T-helper 9 cell (primary cell): ENCODE data around the gene FADS6.

Experiments
- DNase-seq: peaks from one replicate; pipeline ENCODE4 v3.0.0-alpha.2; 2020
- total RNA-seq, 2 donors: gene quantifications; one replicate each; lab custom pipeline; 2026; lab: John Stamatoyannopoulos, UW

Gene FADS6, protein sequence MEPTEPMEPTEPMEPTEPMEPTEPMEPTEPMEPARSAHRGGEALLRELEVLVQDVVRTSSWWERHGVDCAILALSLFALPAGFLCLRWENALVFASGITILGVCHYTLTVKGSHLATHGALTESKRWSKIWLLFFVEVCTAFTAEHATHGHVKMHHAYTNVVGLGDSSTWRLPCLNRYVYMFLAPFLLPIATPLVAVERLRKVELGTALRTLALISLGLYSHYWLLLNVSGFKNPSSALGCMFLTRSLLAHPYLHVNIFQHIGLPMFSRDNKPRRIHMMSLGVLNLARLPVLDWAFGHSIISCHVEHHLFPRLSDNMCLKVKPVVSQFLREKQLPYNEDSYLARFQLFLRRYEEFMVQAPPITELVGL
- 0 reads per million in 2 donors for total RNA-seq

DNA sequence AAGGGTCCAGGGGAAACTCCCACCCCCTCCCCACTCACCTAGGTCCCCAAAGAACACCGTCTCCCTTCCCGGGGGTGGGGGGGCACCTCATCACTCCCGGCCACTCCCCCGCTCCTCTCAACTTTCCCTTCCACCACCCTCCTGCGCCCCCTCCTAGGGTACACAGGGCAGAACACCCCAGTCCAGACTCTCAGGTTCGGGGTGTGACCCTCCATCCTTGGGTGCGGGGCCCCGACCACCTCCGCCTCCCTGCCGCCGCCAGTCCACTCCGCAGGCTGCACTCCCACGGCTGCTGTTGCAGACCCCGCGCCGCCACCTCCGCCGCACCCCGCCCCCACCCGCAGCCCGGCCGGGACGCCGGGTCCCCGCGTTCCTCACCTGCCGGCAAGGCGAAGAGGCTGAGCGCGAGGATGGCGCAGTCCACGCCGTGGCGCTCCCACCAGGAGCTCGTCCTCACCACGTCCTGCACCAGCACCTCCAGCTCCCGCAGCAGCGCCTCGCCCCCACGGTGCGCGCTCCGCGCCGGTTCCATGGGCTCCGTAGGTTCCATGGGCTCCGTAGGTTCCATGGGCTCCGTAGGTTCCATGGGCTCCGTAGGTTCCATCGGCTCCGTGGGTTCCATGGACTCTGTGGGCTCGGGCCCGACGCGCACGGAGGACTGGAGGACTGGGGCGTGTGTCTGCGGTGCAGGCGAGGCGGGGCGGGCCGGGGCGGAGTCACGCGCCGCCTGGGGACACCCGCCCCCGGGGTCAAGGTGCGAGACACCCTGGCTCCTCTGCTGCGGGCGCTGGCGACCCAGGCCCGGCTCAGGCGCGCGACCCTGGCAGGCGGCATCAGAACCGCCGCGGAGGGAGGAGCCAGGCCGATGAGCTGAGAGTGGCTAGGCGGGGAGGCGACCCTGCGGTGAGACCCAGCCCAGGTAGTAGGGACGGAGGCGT, at the start of gene FADS6:
Gene FADS6 (minus strand): TSS at position 660 of the 938 bp plus-strand sequence. CDS start 38 bp downstream, at position 622.
- DNase-seq: no peak

- no peak for DNase-seq
These were observed 47.8 kb upstream of the FADS6 start for GRCh38 chr17:74941128-74941725.

GRCh38 chr17:74939534-74939933, 46.1 kb upstream of the FADS6 start:
- no peak for DNase-seq

GRCh38 chr17:74938194-74938950, 44.9 kb upstream of the FADS6 start:
- no peak for DNase-seq

- DNase-seq: no peak
These were observed 43.9 kb upstream of the FADS6 start for GRCh38 chr17:74937064-74938051.

DNA sequence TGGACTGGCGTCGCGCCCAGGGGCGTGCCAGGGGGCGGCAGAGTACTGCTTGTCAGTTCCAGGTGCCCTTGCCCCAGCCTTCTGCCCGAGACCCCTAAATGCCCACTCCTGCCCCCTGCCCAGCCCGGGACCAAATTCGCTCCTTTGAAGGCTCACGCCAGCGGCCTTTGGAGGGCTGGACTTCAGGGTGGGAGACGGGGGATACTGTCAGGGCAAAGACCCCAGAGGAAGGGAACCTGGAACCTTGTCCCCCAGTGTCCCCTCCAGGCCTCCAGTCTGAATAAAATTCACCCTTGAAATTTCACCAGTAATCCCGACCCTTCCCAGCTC, 43.0 kb upstream of the FADS6 start:
- no peak for DNase-seq

DNA sequence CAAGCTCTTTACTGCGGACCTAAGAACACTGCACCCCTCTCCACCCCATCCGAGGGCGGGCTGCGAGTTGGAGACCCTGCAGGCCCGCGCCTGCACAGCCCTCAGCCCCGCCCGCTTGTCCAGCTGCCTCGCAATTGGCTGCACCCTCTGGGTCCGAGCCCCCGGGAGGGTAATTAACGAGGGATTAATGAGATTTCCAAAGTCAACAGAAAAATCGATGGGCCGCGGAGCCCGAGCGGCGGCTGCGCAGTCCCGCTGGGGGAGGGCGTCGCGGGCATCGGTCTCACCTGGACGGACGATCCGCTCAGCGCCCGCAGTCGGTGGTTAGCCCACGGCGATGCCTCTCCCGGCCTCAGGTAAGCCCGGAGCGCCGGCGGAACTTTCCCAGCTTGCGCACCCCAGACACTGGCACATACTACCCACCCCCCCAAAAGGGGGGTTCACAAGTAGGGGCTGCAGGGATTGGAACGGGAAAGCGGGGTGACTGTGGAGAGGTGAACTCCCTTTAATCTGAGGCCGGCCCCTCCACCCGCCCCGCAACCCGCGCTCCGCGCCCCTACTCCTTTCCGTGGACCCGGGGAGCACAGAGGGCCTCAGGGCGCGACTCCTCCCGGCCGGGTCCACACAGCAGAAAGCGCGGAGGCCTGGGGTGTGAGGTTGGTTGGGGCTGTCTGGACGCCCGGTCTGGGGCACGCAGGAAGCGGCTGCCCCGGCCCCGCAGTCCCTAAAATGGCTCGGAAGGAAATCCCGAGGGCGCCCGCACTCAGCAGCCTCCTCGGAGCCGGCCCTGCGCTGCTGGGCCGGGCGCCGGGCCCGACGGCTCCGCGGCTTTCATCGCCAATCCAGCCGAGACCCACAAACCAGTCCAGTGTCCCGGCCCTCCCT, 42.4 kb upstream of the FADS6 start, which contains the start of gene OTOP3:
Gene OTOP3 (plus strand): TSS at position 314 of the 885 bp plus-strand sequence. CDS start 24 bp downstream, at position 338.
- DNase-seq: no peak

DNA sequence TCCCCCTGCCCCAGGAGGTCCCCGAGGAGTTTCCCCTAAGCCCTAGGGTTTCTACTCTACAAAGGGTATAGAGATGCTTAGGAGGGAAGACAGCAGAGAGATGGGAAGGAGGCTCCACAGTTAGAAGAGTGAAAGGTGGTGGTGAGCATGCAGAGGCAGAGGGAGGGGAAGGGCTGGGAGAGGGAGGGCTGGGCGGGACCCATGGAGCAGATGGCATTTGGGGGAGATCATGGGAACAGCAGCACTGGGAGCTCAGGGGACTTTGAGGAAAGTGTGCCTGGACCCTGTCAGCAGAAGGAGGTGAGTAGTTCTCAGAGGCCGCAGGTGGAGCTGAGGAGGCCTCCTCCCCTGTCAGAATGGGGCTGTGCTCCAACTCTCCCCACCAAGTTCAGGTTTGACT, 41.6 kb upstream of the FADS6 start:
- DNase-seq: no peak

GRCh38 chr17:74930535-74931036, 37.2 kb upstream of the FADS6 start:
- DNase-seq: no peak

DNA sequence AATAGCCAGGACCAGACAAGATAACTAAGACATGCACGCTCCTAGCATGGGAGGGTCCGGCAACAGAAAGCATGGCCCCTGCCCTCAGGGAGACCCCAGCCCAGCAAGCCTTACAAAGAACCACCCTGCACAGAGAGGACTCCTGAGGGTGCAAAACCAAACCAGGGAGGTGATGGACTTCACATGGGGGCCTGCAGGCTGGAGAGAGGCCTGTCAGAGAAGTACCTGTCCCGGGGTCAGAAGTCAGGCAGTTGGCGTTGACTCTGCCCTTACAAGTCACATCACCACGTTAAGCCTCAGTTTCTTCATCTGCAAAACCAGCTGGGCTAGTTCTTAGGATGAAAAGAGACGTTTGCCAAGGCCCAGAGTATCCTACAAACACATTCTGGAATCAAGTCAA, 35.4 kb upstream of the FADS6 start:
- DNase-seq: no peak

DNA sequence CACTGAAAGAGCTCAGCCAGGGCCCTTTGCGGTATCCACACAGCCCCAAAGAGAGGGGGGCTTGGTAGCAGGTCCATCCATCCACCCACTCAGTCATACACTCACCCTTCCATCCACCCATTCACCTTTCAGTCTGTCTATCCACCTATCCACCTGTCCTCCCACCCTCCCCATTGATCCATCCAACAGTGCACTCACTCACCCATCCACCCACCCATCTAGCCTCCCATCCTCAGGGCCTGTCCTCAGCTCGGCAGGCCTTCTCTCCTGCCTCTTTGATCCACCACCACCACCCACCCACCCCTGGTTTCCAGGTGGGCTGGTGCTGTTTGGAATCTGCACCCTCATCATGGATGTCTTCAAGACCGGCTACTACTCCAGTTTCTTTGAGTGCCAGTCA, 31.8 kb upstream of the FADS6 start:
- DNase-seq: no peak

- DNase-seq: no peak
These were observed 31.0 kb upstream of the FADS6 start, which contains the start of gene OTOP2 for GRCh38 chr17:74924250-74924948. Gene OTOP2 (plus strand): TSS chr17:74924273. CDS start chr17:74924633, 360 bp downstream.

- peak; percentile 75 for DNase-seq
These were observed 30.3 kb upstream of the FADS6 start for GRCh38 chr17:74923538-74924249.

DNA sequence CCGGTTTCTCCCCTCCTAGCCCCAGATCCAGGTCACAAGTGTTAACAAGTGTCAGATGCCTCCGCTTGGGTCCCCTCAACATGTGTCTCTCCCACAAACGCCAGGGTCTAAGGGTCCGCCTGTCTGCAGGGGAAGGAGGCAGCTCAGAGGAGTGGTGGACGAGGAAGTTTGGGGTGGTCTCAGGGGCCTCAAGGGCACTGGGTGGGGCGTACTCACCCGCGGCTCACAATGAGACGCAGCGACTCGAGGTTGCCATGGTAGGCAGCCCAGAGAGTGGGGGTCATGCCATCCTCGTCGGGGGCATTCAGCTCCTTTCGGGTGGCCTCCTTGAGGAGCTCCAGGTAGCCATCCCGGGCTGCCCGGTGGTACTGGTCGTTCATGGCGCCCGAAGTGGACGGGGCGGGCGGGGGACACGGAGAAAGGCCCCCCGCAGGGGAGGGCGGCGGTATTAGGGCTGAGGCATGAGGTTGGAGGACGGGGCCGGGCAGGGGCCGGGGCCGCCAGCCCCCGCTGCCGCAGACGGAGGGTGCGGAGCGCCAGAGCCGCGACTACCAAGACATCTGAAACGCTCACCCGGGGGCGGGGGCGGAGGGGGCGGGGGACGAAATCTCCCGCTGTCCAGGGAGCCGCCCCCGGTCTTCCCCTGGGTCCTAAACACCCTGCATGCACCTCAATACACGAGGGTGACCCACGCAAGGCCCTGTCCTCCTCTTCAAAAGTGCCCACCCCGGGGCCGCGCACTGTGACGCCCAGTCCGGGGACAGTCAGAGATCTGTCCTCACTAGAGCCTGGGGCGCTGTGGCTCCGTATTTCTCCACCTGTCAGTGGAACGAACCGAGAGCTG, 29.5 kb upstream of the FADS6 start, which contains the start of gene USH1G:
Gene USH1G (minus strand): TSS at position 562 of the 844 bp plus-strand sequence. CDS start 182 bp downstream, at position 380.
- peak; percentile 15 for DNase-seq

GRCh38 chr17:74922172-74922571, 28.7 kb upstream of the FADS6 start:
- no peak for DNase-seq

DNA sequence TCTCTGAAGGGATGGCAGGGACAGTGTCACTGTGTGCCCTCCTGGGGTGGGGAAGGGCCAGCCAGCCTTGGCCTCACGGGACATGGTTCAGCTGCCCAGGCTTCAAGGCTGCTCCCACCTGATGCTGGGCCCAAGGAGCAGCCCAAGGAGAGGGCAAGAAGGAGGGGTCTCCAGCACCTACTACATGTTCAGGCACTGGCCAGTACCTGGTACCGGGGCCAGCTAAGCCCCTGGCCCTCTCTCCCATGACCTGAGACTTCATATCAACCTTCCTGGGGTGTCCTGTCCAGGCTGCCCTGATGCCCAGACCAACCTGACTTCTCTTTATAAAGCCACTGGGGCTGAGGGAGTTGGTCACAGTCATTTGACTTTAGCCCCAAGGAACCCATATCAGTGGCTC, 28.3 kb upstream of the FADS6 start:
- no peak for DNase-seq

DNA sequence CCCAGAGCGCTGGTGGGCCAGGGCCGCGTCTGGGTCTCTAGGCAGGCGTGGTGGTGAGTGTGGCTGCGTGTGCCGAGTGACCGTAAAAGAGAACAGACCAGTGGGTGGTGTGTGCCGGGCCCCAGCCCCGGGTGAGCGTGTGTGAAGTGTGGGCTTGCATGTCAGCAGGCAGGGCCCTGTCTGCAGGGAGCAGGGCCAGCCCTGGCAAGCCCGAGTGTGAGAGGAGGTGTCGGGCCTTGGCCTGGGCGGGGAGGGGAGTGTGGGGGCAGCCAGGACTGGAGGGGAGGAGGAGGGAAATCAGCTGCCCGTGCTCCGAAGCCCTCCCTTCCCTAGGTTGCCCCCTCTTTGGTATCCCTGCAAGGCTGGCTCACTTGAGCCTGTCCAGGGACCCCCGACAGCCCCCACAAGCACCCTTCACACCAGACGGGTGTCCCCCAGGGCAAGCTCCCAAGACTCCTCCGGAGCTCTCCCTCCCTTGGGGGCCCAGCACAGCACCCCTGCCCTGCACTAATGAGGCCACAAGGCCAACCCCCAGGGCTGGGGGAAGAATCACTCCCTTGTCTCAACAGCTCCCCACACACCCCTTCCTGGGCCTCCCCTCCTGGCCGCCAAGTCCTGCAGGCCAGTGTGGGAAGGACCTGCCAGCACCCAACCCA, 27.7 kb upstream of the FADS6 start:
- no peak for DNase-seq
